PC-3 (cell line): Measurements from ENCODE around the gene HLA-A.

ENCODE experiments used
- EZH2 ChIP-seq: fragments of 300-600 bp; sonication (generic); IDR thresholded peaks from one replicate; pipeline ENCODE4 v1.6.1; 2017; ENCODE audit warnings: antibody characterized with exemption, mild to moderate bottlenecking, low read length; ENCODE audit not compliant: unreplicated experiment
- EZH2phosphoT487 ChIP-seq: fragments of 300-600 bp; sonication (generic); IDR thresholded peaks from 2 replicates; pipeline ENCODE4 v1.6.1; 2018; ENCODE audit warnings: mild to moderate bottlenecking, antibody characterized with exemption, low read length, borderline replicate concordance
- TF ChIP-seq, protein P1 (sequence below): fragments of 300-600 bp; sonication (generic); conservative IDR thresholded peaks from 2 replicates; pipeline ENCODE4 v1.5.1; 2017; ENCODE audit warnings: antibody characterized with exemption, low read depth, mild to moderate bottlenecking, low read length

DNA sequence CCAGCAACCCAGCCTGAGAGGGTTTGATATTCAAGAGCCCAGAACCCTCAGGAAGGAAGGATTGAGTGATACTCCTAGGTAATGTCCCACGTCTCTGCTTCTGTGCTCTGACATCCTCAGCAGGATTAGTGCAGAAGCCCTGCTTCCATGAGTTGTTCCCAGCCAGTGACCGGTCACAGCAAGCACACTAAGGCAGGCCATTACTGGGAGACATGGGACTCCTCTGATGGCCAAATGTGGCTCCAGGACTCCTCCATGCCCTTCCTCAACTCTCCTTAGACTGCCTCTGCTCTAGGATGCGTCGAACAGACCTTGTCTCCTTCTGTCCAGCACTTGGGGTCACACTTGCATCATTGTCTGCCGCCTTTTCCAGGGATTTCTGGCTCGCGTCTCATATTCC, 7.6 kb downstream of the HLA-A start:
- TF ChIP-seq, protein P1, sequence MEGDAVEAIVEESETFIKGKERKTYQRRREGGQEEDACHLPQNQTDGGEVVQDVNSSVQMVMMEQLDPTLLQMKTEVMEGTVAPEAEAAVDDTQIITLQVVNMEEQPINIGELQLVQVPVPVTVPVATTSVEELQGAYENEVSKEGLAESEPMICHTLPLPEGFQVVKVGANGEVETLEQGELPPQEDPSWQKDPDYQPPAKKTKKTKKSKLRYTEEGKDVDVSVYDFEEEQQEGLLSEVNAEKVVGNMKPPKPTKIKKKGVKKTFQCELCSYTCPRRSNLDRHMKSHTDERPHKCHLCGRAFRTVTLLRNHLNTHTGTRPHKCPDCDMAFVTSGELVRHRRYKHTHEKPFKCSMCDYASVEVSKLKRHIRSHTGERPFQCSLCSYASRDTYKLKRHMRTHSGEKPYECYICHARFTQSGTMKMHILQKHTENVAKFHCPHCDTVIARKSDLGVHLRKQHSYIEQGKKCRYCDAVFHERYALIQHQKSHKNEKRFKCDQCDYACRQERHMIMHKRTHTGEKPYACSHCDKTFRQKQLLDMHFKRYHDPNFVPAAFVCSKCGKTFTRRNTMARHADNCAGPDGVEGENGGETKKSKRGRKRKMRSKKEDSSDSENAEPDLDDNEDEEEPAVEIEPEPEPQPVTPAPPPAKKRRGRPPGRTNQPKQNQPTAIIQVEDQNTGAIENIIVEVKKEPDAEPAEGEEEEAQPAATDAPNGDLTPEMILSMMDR, result no peak
- TF ChIP-seq EZH2 (no peak), EZH2phosphoT487 (no peak)
